Parathyroid adenoma (tissue), 2 donors: ENCODE measurements around the gene KCNG2.

Experiments
- H2AFZ ChIP-seq: fragments of 300-600 bp; sonication (generic); one replicate; pipeline ENCODE4 v1.7.0; 2017; ENCODE audit warnings: antibody characterized with exemption, mild to moderate bottlenecking
- H3K27ac ChIP-seq: fragments of 300-600 bp; sonication (generic); one replicate; pipeline ENCODE4 v1.7.0; 2017
- H3K27me3 ChIP-seq: fragments of 300-600 bp; sonication (generic); one replicate; pipeline ENCODE4 v1.7.0; 2017; ENCODE audit warnings: low read length; ENCODE audit not compliant: control insufficient read depth, insufficient read depth
- H3K36me3 ChIP-seq: fragments of 300-600 bp; sonication (generic); one replicate; pipeline ENCODE4 v1.7.0; 2017; ENCODE audit warnings: low read length; ENCODE audit not compliant: control insufficient read depth, insufficient read depth
- H3K4me1 ChIP-seq: fragments of 300-600 bp; sonication (generic); one replicate; pipeline ENCODE4 v1.7.0; 2017; ENCODE audit warnings: control low read depth
- H3K4me2 ChIP-seq: fragments of 300-600 bp; sonication (generic); one replicate; pipeline ENCODE4 v1.7.0; 2017; ENCODE audit warnings: low read length
- H3K4me3 ChIP-seq: fragments of 300-600 bp; sonication (generic); one replicate; pipeline ENCODE4 v1.7.0; 2017; ENCODE audit warnings: low read depth, low read length
- H3K79me2 ChIP-seq: fragments of 300-600 bp; sonication (generic); one replicate; pipeline ENCODE4 v1.7.0; 2017; ENCODE audit warnings: control low read depth
- H3K9ac ChIP-seq: fragments of 300-600 bp; sonication (generic); one replicate; pipeline ENCODE4 v1.7.0; 2017; ENCODE audit warnings: mild to moderate bottlenecking
- H3K9me3 ChIP-seq: fragments of 300-600 bp; sonication (generic); one replicate; pipeline ENCODE4 v1.7.0; 2017; ENCODE audit warnings: low read length; ENCODE audit not compliant: control insufficient read depth
- TF ChIP-seq, protein P1 (sequence below): fragments of 300-600 bp; sonication (generic); IDR thresholded peaks from one replicate; pipeline ENCODE4 v1.7.0; 2017; ENCODE audit warnings: antibody characterized with exemption, mild to moderate bottlenecking
- donor health status: primary hyperparathyroidism.

Gene KCNG2

GRCh38 chr18:79805926-79806487 is 8.3 kb downstream of the KCNG2 start:
- H3K79me2 ChIP-seq = no peaks in the 10 kb centered on the region

GRCh38 chr18:79806976-79807841 is 9.5 kb downstream of the KCNG2 start:
- Histone ChIP-seq H3K9ac (no peak overlapping the region), H3K4me2 (no peak overlapping the region), H3K27ac (no peak overlapping the region), H3K27me3 (no peaks in the 10 kb centered on the region), H3K9me3 (no peaks in the 10 kb centered on the region), H3K36me3 (no peaks in the 10 kb centered on the region), H3K79me2 (no peaks in the 10 kb centered on the region), H2AFZ (no peak overlapping the region), H3K4me3 (no peak overlapping the region), H3K4me1 (no peaks in the 10 kb centered on the region)
- TF ChIP-seq, protein P1, sequence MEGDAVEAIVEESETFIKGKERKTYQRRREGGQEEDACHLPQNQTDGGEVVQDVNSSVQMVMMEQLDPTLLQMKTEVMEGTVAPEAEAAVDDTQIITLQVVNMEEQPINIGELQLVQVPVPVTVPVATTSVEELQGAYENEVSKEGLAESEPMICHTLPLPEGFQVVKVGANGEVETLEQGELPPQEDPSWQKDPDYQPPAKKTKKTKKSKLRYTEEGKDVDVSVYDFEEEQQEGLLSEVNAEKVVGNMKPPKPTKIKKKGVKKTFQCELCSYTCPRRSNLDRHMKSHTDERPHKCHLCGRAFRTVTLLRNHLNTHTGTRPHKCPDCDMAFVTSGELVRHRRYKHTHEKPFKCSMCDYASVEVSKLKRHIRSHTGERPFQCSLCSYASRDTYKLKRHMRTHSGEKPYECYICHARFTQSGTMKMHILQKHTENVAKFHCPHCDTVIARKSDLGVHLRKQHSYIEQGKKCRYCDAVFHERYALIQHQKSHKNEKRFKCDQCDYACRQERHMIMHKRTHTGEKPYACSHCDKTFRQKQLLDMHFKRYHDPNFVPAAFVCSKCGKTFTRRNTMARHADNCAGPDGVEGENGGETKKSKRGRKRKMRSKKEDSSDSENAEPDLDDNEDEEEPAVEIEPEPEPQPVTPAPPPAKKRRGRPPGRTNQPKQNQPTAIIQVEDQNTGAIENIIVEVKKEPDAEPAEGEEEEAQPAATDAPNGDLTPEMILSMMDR = no peak

More at GRCh38 chr18:79805926-79806487, 8.3 kb downstream of the KCNG2 start:
- Histone ChIP-seq H3K27ac (no peak overlapping the region), H3K4me1 (no peaks in the 10 kb centered on the region), H2AFZ (no peak overlapping the region), H3K4me3 (no peak overlapping the region), H3K4me2 (no peak overlapping the region), H3K9me3 (no peaks in the 10 kb centered on the region), H3K9ac (no peak overlapping the region), H3K36me3 (no peaks in the 10 kb centered on the region), H3K27me3 (no peaks in the 10 kb centered on the region)
- TF ChIP-seq, protein P1 = no peak

DNA sequence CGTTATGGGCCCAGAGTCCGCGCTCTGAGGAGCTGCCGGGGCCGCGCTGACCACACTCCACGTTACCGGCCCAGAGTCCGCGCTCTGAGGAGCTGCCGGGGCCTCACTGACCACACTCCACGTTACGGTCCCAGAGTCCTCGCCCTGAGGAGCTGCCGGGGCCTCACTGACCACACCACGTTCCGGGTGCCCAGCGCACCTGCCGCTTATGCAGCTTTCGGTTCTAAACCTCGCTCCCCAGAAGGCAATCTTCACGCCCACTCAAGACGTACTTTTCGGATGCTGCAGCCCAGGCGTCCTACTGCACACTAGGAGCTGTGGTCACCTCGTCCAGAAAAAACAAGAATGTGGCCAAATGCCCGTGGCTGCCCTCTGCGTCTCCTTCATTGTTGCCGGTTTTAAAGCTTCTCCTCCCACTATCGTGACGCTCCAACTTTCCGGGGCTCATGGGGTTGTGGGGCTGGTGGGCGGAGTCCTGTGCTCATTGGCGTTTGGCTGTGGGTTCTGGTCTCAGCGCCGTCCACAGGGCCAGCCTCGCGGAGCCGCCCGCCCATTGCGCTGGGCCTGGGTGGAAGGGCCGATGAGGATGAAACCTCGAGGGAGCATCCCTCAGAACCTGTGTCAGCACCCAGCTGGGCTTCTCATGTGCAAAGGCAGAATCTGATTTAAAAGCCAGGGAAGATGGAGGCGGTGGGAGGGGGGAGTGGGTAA is 11.9 kb downstream of the KCNG2 start:
- Histone ChIP-seq H3K36me3 (no peaks in the 10 kb centered on the region), H3K4me2 (no peak overlapping the region), H3K27ac (no peak overlapping the region), H3K4me1 (no peaks in the 10 kb centered on the region), H3K9ac (no peak overlapping the region), H3K4me3 (no peak overlapping the region), H3K79me2 (no peaks in the 10 kb centered on the region), H2AFZ (no peak overlapping the region), H3K9me3 (no peaks in the 10 kb centered on the region), H3K27me3 (no peaks in the 10 kb centered on the region)
- TF ChIP-seq, protein P1 = no peak

- Histone ChIP-seq H3K27ac (no peak overlapping the region), H3K9me3 (no peaks in the 10 kb centered on the region), H3K4me3 (no peak overlapping the region), H3K4me1 (no peaks in the 10 kb centered on the region), H3K9ac (no peak overlapping the region), H3K79me2 (no peaks in the 10 kb centered on the region), H3K4me2 (no peak overlapping the region), H2AFZ (no peak overlapping the region), H3K27me3 (no peaks in the 10 kb centered on the region), H3K36me3 (no peaks in the 10 kb centered on the region)
- TF ChIP-seq, protein P1 = no peak
These were observed 14.3 kb downstream of the KCNG2 start for GRCh38 chr18:79812052-79812451.
